Amygdala (tissue), 56 donors: ENCODE measurements around the gene AHI1.

Experiments
- DNase-seq, 56 donors: peaks; one replicate each; lab custom pipeline; 2025; lab: John Stamatoyannopoulos, UW

Gene AHI1

GRCh38 chr6:135465307-135465706 is 32.2 kb downstream of the AHI1 start:
- no peak for DNase-seq

GRCh38 chr6:135464634-135465033 is 32.9 kb downstream of the AHI1 start:
- no peak for DNase-seq

- DNase-seq: no peak
Measured at GRCh38 chr6:135461208-135461607, 36.3 kb downstream of the AHI1 start.

- no peak for DNase-seq
Measured at GRCh38 chr6:135458051-135458450, 39.5 kb downstream of the AHI1 start.

- no peak for DNase-seq
Measured at GRCh38 chr6:135451617-135452190, 45.8 kb downstream of the AHI1 start.

GRCh38 chr6:135449246-135449645 is 48.3 kb downstream of the AHI1 start:
- no peak for DNase-seq

GRCh38 chr6:135440087-135440792 is 57.3 kb downstream of the AHI1 start:
- no peak for DNase-seq

- no peak for DNase-seq
Measured at GRCh38 chr6:135439549-135439948, 58.0 kb downstream of the AHI1 start.

- DNase-seq: no peak
Measured at GRCh38 chr6:135438907-135439535, 58.5 kb downstream of the AHI1 start.

GRCh38 chr6:135434991-135435390 is 62.5 kb downstream of the AHI1 start:
- DNase-seq: no peak

GRCh38 chr6:135434095-135434494 is 63.4 kb downstream of the AHI1 start:
- DNase-seq: no peak

GRCh38 chr6:135428078-135428477 is 69.5 kb downstream of the AHI1 start:
- no peak for DNase-seq

- DNase-seq: no peak
Measured at GRCh38 chr6:135426833-135427232, 70.7 kb downstream of the AHI1 start.

- no peak for DNase-seq
Measured at GRCh38 chr6:135424385-135424784, 73.2 kb downstream of the AHI1 start.

GRCh38 chr6:135423649-135424128 is 73.9 kb downstream of the AHI1 start:
- no peak for DNase-seq

GRCh38 chr6:135419162-135419561 is 78.4 kb downstream of the AHI1 start:
- DNase-seq: no peak

GRCh38 chr6:135418040-135418760 is 79.3 kb downstream of the AHI1 start:
- DNase-seq: no peak

- DNase-seq: no peak
Measured at GRCh38 chr6:135412761-135413160, 84.8 kb downstream of the AHI1 start.

- DNase-seq: no peak
Measured at GRCh38 chr6:135411849-135412248, 85.7 kb downstream of the AHI1 start.

GRCh38 chr6:135411339-135411738 is 86.2 kb downstream of the AHI1 start:
- DNase-seq: no peak

- DNase-seq: no peak
Measured at GRCh38 chr6:135410856-135411255, 86.7 kb downstream of the AHI1 start.
